WERI-Rb-1 (cell line): ENCODE data around the gene CAP2.

ENCODE experiments used
- DNase-seq: peaks from one replicate; pipeline ENCODE4 v3.0.0-alpha.2; 2020
- H3K27ac ChIP-seq: fragments of 250-450 bp; sonication (Bioruptor Pico); 2 replicates; pipeline ENCODE4 v1.5.1; 2020; ENCODE audit warnings: mild to moderate bottlenecking, moderate library complexity
- H3K27me3 ChIP-seq: fragments of 250-450 bp; sonication (Bioruptor Pico); 2 replicates; pipeline ENCODE4 v1.5.1; 2021; ENCODE audit warnings: mild to moderate bottlenecking, low read depth, moderate library complexity; ENCODE audit not compliant: insufficient read depth, severe bottlenecking
- H3K36me3 ChIP-seq: fragments of 250-450 bp; sonication (Bioruptor Pico); 2 replicates; pipeline ENCODE4 v1.5.1; 2020; ENCODE audit warnings: mild to moderate bottlenecking, moderate library complexity
- H3K4me3 ChIP-seq: 2 replicates; pipeline ENCODE4 v1.5.1; 2011; ENCODE audit warnings: low read depth, mild to moderate bottlenecking, control low read depth, low read length
- H3K9me3 ChIP-seq: fragments of 250-450 bp; sonication (Bioruptor Pico); 2 replicates; pipeline ENCODE4 v1.5.1; 2021; ENCODE audit warnings: mild to moderate bottlenecking, moderate library complexity; ENCODE audit not compliant: severe bottlenecking
- CTCF ChIP-seq: IDR thresholded peaks from 2 replicates; pipeline ENCODE4 v1.5.1; 2011; ENCODE audit warnings: low read depth, mild to moderate bottlenecking, control low read depth, inconsistent platforms, low read length

Gene CAP2

GRCh38 chr6:17484201-17484849, 90.9 kb downstream of the CAP2 start:
- H3K27me3 ChIP-seq, result no peaks in the 10 kb centered on the region
- no peak overlapping the region for H3K27ac ChIP-seq
- no peaks in the 10 kb centered on the region for H3K36me3 ChIP-seq
- DNase-seq, result no peak
- TF ChIP-seq CTCF, result no peak
- no peak overlapping the region for H3K4me3 ChIP-seq
- H3K9me3 ChIP-seq, result no peaks in the 10 kb centered on the region

DNA sequence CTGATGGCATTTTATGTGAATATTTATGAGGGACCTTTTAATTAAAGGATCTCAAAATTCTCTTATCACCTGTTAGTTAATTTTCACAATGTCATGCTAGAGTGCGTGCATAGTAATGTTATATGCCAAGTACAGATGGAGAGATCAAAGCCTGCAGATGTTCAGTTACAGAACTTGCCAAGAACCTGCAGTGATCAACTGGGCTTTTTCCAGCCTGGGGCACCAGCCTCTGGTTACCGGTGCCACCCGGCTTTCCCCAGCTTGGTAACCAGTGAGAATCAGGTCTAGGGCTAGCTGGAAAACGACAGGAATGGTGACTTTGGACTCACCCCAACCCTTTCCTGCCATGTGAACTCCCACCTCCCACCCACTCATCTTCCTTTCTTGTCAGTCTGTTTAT, 91.8 kb downstream of the CAP2 start:
- no peak for DNase-seq

GRCh38 chr6:17485946-17486345, 92.6 kb downstream of the CAP2 start:
- no peak overlapping the region for H3K27ac ChIP-seq
- DNase-seq, result no peak
- no peaks in the 10 kb centered on the region for H3K27me3 ChIP-seq
- no peaks in the 10 kb centered on the region for H3K36me3 ChIP-seq
- H3K9me3 ChIP-seq, result no peaks in the 10 kb centered on the region
- TF ChIP-seq CTCF, result no peak
- no peak overlapping the region for H3K4me3 ChIP-seq

More for the DNA sequence above, 91.8 kb downstream of the CAP2 start:
- no peaks in the 10 kb centered on the region for H3K27me3 ChIP-seq
- TF ChIP-seq CTCF, result no peak
- H3K9me3 ChIP-seq, result no peaks in the 10 kb centered on the region
- H3K4me3 ChIP-seq, result no peak overlapping the region
- no peak overlapping the region for H3K27ac ChIP-seq
- no peaks in the 10 kb centered on the region for H3K36me3 ChIP-seq

- Histone ChIP-seq H3K4me3 (no peak overlapping the region), H3K9me3 (no peaks in the 10 kb centered on the region), H3K27me3 (no peaks in the 10 kb centered on the region), H3K36me3 (no peaks in the 10 kb centered on the region), H3K27ac (no peak overlapping the region)
- DNase-seq, result no peak
- no peak for TF ChIP-seq CTCF
Measured at GRCh38 chr6:17486680-17487079, 93.3 kb downstream of the CAP2 start.

DNA sequence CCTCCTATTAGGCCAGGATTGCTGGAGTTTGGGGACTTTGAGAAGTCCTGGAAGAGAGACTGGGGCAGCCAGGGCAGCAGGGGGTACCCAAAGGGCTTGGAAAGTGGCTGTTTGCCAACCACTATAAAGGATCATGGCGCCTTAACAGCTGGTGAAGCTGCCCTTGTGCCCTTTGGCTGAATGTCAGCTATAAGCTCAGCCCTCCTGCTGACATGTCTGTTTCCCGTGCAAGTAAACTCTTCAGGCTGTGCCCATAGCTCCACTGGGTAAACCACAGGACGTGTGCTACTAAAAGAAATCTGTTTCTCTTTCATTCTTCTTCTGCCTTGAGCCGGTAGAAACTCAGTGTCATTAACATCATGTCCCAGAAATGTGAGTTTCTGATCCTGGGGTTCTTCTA, 97.3 kb downstream of the CAP2 start:
- Histone ChIP-seq H3K9me3 (no peaks in the 10 kb centered on the region), H3K36me3 (no peaks in the 10 kb centered on the region), H3K4me3 (no peak overlapping the region), H3K27me3 (no peaks in the 10 kb centered on the region), H3K27ac (no peak overlapping the region)
- no peak for DNase-seq
- no peak for TF ChIP-seq CTCF
